ENCODE results near the gene HNRNPA3. TPM values are rescaled to one million over a fixed set of nuclear protein-coding genes. Genes with fewer than 3 reads are reported as not detected.
"Not testable (repeated sequence)": the region's sequence is repeated elsewhere in the genome, so short reads cannot be mapped to it uniquely, and the experiment has no call there.

Gene HNRNPA3
- polyA plus RNA-seq, 4 donors: 73.4 to 282 (median 190) TPM

DNA sequence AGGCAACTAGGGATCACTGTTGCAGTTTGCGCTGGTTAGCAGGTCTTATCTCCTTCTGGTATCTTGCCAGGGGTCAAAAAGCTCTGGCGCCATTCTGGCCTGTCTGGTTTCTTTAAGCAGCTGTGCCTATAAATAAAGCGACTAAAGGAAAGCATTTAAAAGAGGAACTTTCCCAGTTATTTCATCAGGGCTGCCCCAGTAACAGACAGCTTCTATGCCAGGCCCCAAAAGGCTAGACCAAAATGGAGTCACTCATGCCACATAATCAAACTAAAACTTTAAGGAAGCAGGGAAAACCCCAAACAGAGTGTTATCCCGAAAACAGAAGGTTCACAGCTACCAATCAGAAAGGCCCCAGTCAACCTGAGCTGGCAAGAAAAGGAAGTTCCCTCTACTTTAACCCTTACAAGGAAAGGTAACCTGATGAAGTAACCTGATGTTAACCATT lies 41.2 kb upstream of the HNRNPA3 start:
- 14 to 50% (median 39%) methylated on average over 4 of the region's 4 CpGs for WGBS, 3 donors
- no peaks in the 10 kb centered on the region for H3K36me3 ChIP-seq (ENCODE audit: control insufficient read depth in 3 of 3, insufficient read depth in 2 of 3, low read depth in 1 of 3, low read length in 3 of 3)
- H3K27ac ChIP-seq (ENCODE audit: low read depth in 1 of 3, low read length in 2 of 3): no peak overlapping the region
- no peaks in the 10 kb centered on the region for H3K27me3 ChIP-seq (ENCODE audit: control insufficient read depth in 3 of 3, insufficient read depth in 3 of 3, low read length in 3 of 3)
- H3K4me3 ChIP-seq (ENCODE audit: low read depth in 1 of 3, low read length in 3 of 3): no peak overlapping the region
- FAIRE-seq: no peak
- H3K9me3 ChIP-seq (ENCODE audit: control insufficient read depth in 2 of 2, insufficient read depth in 1 of 2, low read depth in 1 of 2, low read length in 1 of 2): no peaks in the 10 kb centered on the region
- peaks cover 0 to 3% (median 2%) of the 10 kb centered on the region in 3 donors for H3K4me1 ChIP-seq (ENCODE audit: control insufficient read depth in 3 of 3, insufficient read depth in 2 of 3, low read depth in 1 of 3, low read length in 2 of 3)
- peak in 1 of 2 donors; percentile 62 for DNase-seq

DNA sequence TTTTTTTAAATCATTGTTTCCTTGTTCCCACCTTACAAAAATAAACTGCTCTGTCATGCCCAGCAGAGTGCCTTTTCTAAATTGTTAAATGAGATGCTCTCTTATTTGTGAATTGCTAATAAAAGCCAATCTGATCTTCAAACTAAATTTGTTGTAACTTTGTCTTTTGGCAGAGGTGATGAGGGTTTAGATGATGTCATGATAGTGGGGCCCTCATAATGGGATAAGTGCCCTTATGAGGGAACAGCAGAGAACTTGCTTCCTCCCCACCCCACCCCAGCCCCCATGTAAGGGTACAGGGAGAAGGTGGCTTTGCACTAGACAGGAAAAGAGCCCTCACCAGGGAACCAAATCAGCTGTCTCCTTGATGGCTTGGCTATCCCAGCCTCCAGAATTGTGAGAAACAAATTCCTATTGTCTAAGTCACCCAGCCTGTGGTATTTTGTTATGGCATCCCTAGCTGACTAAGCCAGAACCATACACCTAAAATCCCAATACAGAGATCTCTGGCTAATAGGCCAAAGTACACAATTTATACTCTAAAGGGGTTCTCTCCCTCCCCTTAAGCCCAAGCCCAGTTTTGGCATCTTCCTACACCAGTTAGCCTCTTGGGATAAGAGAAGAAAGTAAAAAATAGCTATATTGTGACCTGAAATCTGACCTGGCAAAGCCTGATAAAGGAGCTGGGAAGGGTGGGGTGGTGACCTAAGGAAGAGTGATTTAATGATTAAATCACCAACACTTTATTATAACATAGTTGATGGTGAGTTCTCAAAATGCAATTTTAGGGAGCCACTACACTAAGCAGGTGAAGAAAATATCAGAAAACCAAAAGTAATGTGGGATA lies 40.3 kb upstream of the HNRNPA3 start:
- no peaks in the 10 kb centered on the region for H3K9me3 ChIP-seq (ENCODE audit: control insufficient read depth in 2 of 2, insufficient read depth in 1 of 2, low read depth in 1 of 2, low read length in 1 of 2)
- no peak overlapping the region for H3K27ac ChIP-seq (ENCODE audit: low read depth in 1 of 3, low read length in 2 of 3)
- FAIRE-seq (no peak), DNase-seq (no peak)
- H3K36me3 ChIP-seq (ENCODE audit: control insufficient read depth in 3 of 3, insufficient read depth in 2 of 3, low read depth in 1 of 3, low read length in 3 of 3): no peaks in the 10 kb centered on the region
- H3K4me3 ChIP-seq (ENCODE audit: low read depth in 1 of 3, low read length in 3 of 3): no peak overlapping the region
- no peaks in the 10 kb centered on the region for H3K27me3 ChIP-seq (ENCODE audit: control insufficient read depth in 3 of 3, insufficient read depth in 3 of 3, low read length in 3 of 3)
- H3K4me1 ChIP-seq (ENCODE audit: control insufficient read depth in 3 of 3, insufficient read depth in 2 of 3, low read depth in 1 of 3, low read length in 2 of 3): no peaks in the 10 kb centered on the region

DNA sequence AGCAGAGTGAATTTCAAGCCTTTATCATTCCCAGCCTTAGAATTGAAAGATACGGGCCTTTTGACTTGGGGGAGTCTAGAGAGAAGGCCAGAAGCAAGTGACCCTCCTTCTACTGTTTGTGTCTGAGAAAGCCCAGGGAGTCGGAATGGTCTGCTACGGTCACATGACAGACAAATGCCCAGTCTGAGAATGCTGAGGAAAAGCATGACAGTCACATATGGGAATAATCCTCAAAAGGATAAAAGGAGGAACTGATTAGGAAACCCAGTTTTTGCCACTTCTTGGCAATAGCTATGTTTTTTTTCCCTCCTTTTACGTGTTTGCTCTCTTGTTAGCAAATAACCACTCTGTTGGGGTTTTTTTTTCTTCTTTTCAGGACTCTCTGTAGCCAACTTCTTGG lies 38.1 kb upstream of the HNRNPA3 start:
- H3K4me1 ChIP-seq (ENCODE audit: control insufficient read depth in 3 of 3, insufficient read depth in 2 of 3, low read depth in 1 of 3, low read length in 2 of 3): no peaks in the 10 kb centered on the region
- no peaks in the 10 kb centered on the region for H3K36me3 ChIP-seq (ENCODE audit: control insufficient read depth in 3 of 3, insufficient read depth in 2 of 3, low read depth in 1 of 3, low read length in 3 of 3)
- no peak overlapping the region for H3K27ac ChIP-seq (ENCODE audit: low read depth in 1 of 3, low read length in 2 of 3)
- WGBS, 3 donors: 81 to 90% (median 84%) methylated on average over 4 of the region's 4 CpGs
- H3K9me3 ChIP-seq (ENCODE audit: control insufficient read depth in 2 of 2, insufficient read depth in 1 of 2, low read depth in 1 of 2, low read length in 1 of 2): no peaks in the 10 kb centered on the region
- no peaks in the 10 kb centered on the region for H3K27me3 ChIP-seq (ENCODE audit: control insufficient read depth in 3 of 3, insufficient read depth in 3 of 3, low read length in 3 of 3)
- FAIRE-seq (no peak), DNase-seq (no peak)
- H3K4me3 ChIP-seq (ENCODE audit: low read depth in 1 of 3, low read length in 3 of 3): no peak overlapping the region

DNA sequence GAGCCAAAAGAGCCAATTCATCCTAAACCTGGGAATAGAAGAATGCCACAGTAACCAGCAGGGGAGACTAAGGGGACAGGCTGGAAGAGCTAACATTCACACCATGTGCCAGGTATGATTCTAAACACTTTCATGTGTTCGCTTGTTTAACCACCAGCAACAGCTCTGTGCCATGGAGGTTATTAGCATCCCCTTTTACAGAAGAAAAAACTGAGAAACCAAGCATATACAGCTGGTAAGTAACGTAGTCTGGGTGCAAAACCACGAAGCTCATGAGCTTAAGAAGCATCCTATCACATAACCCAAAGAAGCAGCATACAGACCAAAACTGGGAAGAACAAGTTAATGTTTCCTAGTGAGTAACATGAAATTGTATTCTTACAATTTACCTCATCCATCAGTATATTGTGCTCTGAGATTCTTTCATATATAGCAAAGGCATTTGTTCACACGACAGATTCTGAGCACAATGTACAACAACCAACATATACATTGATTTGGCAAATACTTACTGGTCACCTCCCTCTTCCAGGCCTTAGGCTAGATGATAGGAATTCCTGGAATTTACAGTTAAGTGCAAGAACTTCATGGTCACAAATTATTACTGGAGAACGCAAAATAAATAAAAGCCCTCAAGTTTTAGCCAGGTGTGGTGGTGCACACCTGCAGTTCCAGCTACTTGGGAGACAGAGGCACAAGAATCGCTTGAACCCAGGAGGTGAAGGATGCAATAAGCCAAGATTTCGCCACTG lies 36.5 kb upstream of the HNRNPA3 start:
- Histone ChIP-seq H3K4me3 (ENCODE audit: low read depth in 1 of 3, low read length in 3 of 3) (no peak overlapping the region), H3K9me3 (ENCODE audit: control insufficient read depth in 2 of 2, insufficient read depth in 1 of 2, low read depth in 1 of 2, low read length in 1 of 2) (no peaks in the 10 kb centered on the region), H3K27me3 (ENCODE audit: control insufficient read depth in 3 of 3, insufficient read depth in 3 of 3, low read length in 3 of 3) (no peaks in the 10 kb centered on the region), H3K36me3 (ENCODE audit: control insufficient read depth in 3 of 3, insufficient read depth in 2 of 3, low read depth in 1 of 3, low read length in 3 of 3) (no peaks in the 10 kb centered on the region), H3K4me1 (ENCODE audit: control insufficient read depth in 3 of 3, insufficient read depth in 2 of 3, low read depth in 1 of 3, low read length in 2 of 3) (no peaks in the 10 kb centered on the region), H3K27ac (ENCODE audit: low read depth in 1 of 3, low read length in 2 of 3) (no peak overlapping the region)
- FAIRE-seq: no peak
- 88 to 93% (median 91%) methylated on average over 7 of the region's 7 CpGs for WGBS, 3 donors
- no peak for DNase-seq

DNA sequence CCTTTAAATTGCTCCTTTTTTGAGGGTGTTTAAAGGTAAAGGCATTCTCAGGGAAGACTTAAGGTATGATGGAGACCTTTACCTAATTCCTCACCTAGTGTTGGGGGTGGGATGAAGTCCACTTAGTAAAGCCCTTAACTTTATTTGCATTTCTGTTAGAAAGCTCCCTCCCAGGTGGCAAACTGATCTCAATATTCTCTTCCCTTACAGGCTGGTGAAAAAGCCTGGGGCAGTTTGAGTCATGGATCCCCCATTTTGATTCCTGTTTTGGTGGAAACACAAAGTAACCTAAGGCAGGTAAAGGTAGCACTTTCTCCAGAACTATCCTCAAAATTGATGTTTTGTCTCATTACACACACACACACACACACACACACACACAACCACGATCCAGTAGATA lies 33.8 kb upstream of the HNRNPA3 start:
- FAIRE-seq (no peak), DNase-seq (no peak)
- no peak overlapping the region for H3K4me3 ChIP-seq (ENCODE audit: low read depth in 1 of 3, low read length in 3 of 3)
- 55 to 60% (median 58%) methylated on average over 1 of the region's 1 CpG for WGBS, 3 donors
- H3K27ac ChIP-seq (ENCODE audit: low read depth in 1 of 3, low read length in 2 of 3): no peak overlapping the region
- H3K4me1 ChIP-seq (ENCODE audit: control insufficient read depth in 3 of 3, insufficient read depth in 2 of 3, low read depth in 1 of 3, low read length in 2 of 3): peaks cover 0 to 6% (median 2%) of the 10 kb centered on the region in 3 donors
- H3K36me3 ChIP-seq (ENCODE audit: control insufficient read depth in 3 of 3, insufficient read depth in 2 of 3, low read depth in 1 of 3, low read length in 3 of 3): no peaks in the 10 kb centered on the region
- no peaks in the 10 kb centered on the region for H3K9me3 ChIP-seq (ENCODE audit: control insufficient read depth in 2 of 2, insufficient read depth in 1 of 2, low read depth in 1 of 2, low read length in 1 of 2)
- no peaks in the 10 kb centered on the region for H3K27me3 ChIP-seq (ENCODE audit: control insufficient read depth in 3 of 3, insufficient read depth in 3 of 3, low read length in 3 of 3)

DNA sequence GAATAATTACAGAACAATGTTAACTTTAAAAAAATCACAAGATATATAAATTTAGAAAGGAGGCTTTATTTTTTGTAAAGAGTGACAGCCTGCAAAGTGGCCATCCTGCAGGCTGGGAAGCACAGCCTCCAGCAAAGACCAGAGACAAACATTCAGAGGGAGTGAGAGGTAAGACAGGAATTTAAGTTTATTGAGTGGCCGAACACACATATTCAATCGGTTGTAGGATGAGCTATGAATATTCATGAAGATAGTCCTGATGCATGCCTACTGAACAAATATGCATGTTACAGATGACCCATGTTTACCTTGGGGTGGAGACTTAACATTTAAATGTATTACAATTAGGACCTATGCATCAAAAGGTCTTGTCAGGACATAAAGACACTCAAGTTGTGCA lies 33.4 kb upstream of the HNRNPA3 start:
- H3K4me3 ChIP-seq (ENCODE audit: low read depth in 1 of 3, low read length in 3 of 3): no peak overlapping the region
- H3K27ac ChIP-seq (ENCODE audit: low read depth in 1 of 3, low read length in 2 of 3): no peak overlapping the region
- H3K4me1 ChIP-seq (ENCODE audit: control insufficient read depth in 3 of 3, insufficient read depth in 2 of 3, low read depth in 1 of 3, low read length in 2 of 3): peaks cover 0 to 9% (median 2%) of the 10 kb centered on the region in 3 donors
- WGBS, 3 donors: 89 to 95% (median 89%) methylated on average over 2 of the region's 2 CpGs
- no peaks in the 10 kb centered on the region for H3K9me3 ChIP-seq (ENCODE audit: control insufficient read depth in 2 of 2, insufficient read depth in 1 of 2, low read depth in 1 of 2, low read length in 1 of 2)
- H3K36me3 ChIP-seq (ENCODE audit: control insufficient read depth in 3 of 3, insufficient read depth in 2 of 3, low read depth in 1 of 3, low read length in 3 of 3): no peaks in the 10 kb centered on the region
- H3K27me3 ChIP-seq (ENCODE audit: control insufficient read depth in 3 of 3, insufficient read depth in 3 of 3, low read length in 3 of 3): no peaks in the 10 kb centered on the region
- FAIRE-seq (no peak), DNase-seq (no peak)

DNA sequence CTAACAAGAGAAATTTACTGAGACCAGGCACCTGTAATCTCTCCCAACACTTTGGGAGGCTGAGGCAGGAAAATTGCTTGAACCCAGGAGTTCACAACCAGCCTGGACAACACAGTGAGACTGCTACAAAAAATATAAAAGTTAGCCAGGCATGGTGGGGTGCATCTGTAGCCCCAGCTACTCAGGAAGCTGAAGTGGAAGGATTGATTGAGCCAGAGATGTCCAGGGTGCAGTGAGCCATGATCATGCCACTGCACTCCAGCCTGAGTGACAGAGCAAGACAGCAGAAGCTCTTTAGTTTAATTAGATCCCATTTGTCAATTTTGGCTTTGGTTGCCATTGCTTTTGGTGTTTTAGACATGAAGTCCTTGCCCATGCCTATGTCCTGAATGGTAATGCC lies 32.9 kb upstream of the HNRNPA3 start:
- not testable (repeated sequence) for H3K4me3 ChIP-seq (ENCODE audit: low read depth in 1 of 3, low read length in 3 of 3); H3K9me3 ChIP-seq (ENCODE audit: control insufficient read depth in 2 of 2, insufficient read depth in 1 of 2, low read depth in 1 of 2, low read length in 1 of 2); FAIRE-seq; H3K27ac ChIP-seq (ENCODE audit: low read depth in 1 of 3, low read length in 2 of 3); H3K27me3 ChIP-seq (ENCODE audit: control insufficient read depth in 3 of 3, insufficient read depth in 3 of 3, low read length in 3 of 3); DNase-seq; H3K36me3 ChIP-seq (ENCODE audit: control insufficient read depth in 3 of 3, insufficient read depth in 2 of 3, low read depth in 1 of 3, low read length in 3 of 3)
- peaks cover 0 to 11% (median 2%) of the 10 kb centered on the region in 3 donors for H3K4me1 ChIP-seq (ENCODE audit: control insufficient read depth in 3 of 3, insufficient read depth in 2 of 3, low read depth in 1 of 3, low read length in 2 of 3)

DNA sequence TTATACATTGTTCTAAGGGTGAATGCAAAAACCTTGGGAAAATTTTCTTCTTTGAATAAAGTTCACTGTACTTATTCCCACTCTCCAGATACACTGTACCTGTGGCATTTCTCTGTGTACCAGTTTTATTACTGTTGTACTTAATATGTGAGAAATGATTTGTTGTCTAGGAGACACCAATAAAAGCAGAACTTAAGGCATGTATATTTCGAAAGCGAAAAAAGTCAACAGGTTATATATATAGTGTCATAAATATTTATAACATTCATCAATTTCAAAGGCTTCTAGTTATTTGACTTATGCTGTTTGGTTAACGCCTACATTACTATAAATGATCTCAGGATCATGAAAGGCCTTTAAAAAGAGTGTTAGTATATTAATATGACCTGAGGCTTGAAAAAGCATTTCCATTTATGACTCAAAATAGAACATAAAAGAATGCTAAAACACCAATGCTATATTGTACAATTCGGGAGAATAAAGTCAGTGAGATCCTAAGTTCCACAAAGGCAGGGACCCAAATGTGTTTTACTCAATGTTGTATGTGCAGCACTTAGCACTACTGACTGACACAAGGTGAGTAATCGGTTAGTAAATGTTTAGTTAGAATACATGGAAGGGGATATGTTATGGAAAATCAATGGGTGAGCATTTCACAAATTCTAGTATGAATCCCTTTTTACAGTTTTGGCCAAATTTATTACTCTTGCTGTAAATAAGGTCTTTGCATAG lies 32.2 kb upstream of the HNRNPA3 start:
- FAIRE-seq (no peak), DNase-seq (peak; percentile 36 to 49)
- Histone ChIP-seq H3K9me3 (ENCODE audit: control insufficient read depth in 2 of 2, insufficient read depth in 1 of 2, low read depth in 1 of 2, low read length in 1 of 2) (no peaks in the 10 kb centered on the region), H3K4me3 (ENCODE audit: low read depth in 1 of 3, low read length in 3 of 3) (no peak overlapping the region), H3K36me3 (ENCODE audit: control insufficient read depth in 3 of 3, insufficient read depth in 2 of 3, low read depth in 1 of 3, low read length in 3 of 3) (no peaks in the 10 kb centered on the region), H3K27me3 (ENCODE audit: control insufficient read depth in 3 of 3, insufficient read depth in 3 of 3, low read length in 3 of 3) (no peaks in the 10 kb centered on the region), H3K4me1 (ENCODE audit: control insufficient read depth in 3 of 3, insufficient read depth in 2 of 3, low read depth in 1 of 3, low read length in 2 of 3) (peaks cover 0 to 11% (median 2%) of the 10 kb centered on the region in 3 donors), H3K27ac (ENCODE audit: low read depth in 1 of 3, low read length in 2 of 3) (no peak overlapping the region)
- 28 to 65% (median 53%) methylated on average over 5 of the region's 5 CpGs for WGBS, 3 donors
